Kidney (tissue), 14 donors: ENCODE results near the gene PTPRK. TPM values are rescaled to one million over a fixed set of nuclear protein-coding genes. Genes with fewer than 3 reads are reported as not detected.

Experiments used
- DNase-seq, 5 donors: peaks; one replicate each; pipeline ENCODE4 v3.0.0-alpha.2; 2013 to 2020
- FAIRE-seq: peaks from 2 replicates; lab custom pipeline; 2012; peaks lifted over from hg19 to GRCh38; lab: Jason Lieb, UNC
- H3K27ac ChIP-seq, 2 donors: one replicate each; pipeline ENCODE4 v1.7.0; 2013; ENCODE audit warnings: low read depth in 2 of 2, low read length in 2 of 2, inconsistent platforms in 1 of 2
- H3K27me3 ChIP-seq: one replicate; pipeline ENCODE4 v1.7.1; 2013; ENCODE audit warnings: low read length, inconsistent platforms; ENCODE audit not compliant: control insufficient read depth, insufficient read depth
- H3K36me3 ChIP-seq, 3 donors: one replicate each; pipeline versions ENCODE4 v1.7.0 to v1.7.1; 2013; ENCODE audit warnings: low read length in 3 of 3, control low read depth in 1 of 3, inconsistent platforms in 1 of 3; ENCODE audit not compliant: insufficient read depth in 3 of 3, control insufficient read depth in 2 of 3
- H3K4me1 ChIP-seq, 3 donors: one replicate each; pipeline versions ENCODE4 v1.7.0 to v1.7.1; 2013; ENCODE audit warnings: low read length in 3 of 3, inconsistent platforms in 1 of 3, low read depth in 1 of 3; ENCODE audit not compliant: control insufficient read depth in 2 of 3, insufficient read depth in 2 of 3
- H3K4me3 ChIP-seq, 3 donors: one replicate each; pipeline versions ENCODE4 v1.7.0 to v1.8.1; 2013; ENCODE audit warnings: low read length in 3 of 3, control low read depth in 1 of 3, inconsistent platforms in 1 of 3
- H3K9ac ChIP-seq, 3 donors: one replicate each; pipeline versions ENCODE4 v1.7.0 to v1.7.1; 2013; ENCODE audit warnings: low read length in 3 of 3, control low read depth in 1 of 3, inconsistent platforms in 1 of 3
- H3K9me3 ChIP-seq, 3 donors: one replicate each; pipeline versions ENCODE4 v1.7.0 to v1.7.1; 2013; ENCODE audit warnings: low read length in 3 of 3, control low read depth in 1 of 3, inconsistent platforms in 1 of 3; ENCODE audit not compliant: control insufficient read depth in 2 of 3, insufficient read depth in 1 of 3
- CTCF ChIP-seq: IDR thresholded peaks from 3 replicates; pipeline ENCODE4 v1.5.1; 2012; ENCODE audit warnings: mild to moderate bottlenecking, moderate library complexity, borderline replicate concordance; ENCODE audit not compliant: insufficient read depth; ENCODE audit errors: extremely low read depth
- intact Hi-C: fragments of 100-400 bp; cut with DNase I; formaldehyde crosslinking; loops from one replicate; pipeline ENCODE4 v1.11.1; 2022
- polyA plus RNA-seq: library from polyadenylated mRNA; stranded (reverse); fragments of 350-450 nt; fragmentation: Illumina TruSeq; extraction: RNeasy Lipid Tissue Mini Kit (QIAGEN cat#74804); gene quantifications from one replicate; pipeline ENCODE4 v1.2.3, GENCODE V29; 2014; ENCODE audit warnings: low read depth, low replicate concordance; ENCODE audit not compliant: insufficient read depth
- total RNA-seq: library from RNA; stranded (reverse); fragmentation: NEBNext Ultra II Directional; extraction: Animal tissue kit (Norgen Biotek cat#: 25700); gene quantifications from one replicate; pipeline ENCODE4 v1.2.1, GENCODE V29; 2021
- donor health status: control.
- donor health status: control.
- donor health status: control.
- donor health status: control.
- donor health status: control.
- donor health status: DM: yes; HTN: yes; CAD: no.
- donor health status: Normal renal cell carcinoma (clear cell type).

PTPRK gene
- total and polyA plus RNA-seq, 2 donors from 2014 or later = 9.2 to 72.8 TPM

GRCh38 chr6:127966616-127967015 is 553.8 kb downstream of the PTPRK start:
- Histone ChIP-seq H3K4me1 (no peaks in the 10 kb centered on the region), H3K9ac (no peak overlapping the region), H3K9me3 (no peaks in the 10 kb centered on the region), H3K27me3 (no peaks in the 10 kb centered on the region), H3K27ac (no peak overlapping the region), H3K36me3 (peaks cover 0 to 5% (median 2%) of the 10 kb centered on the region in 3 donors), H3K4me3 (no peak overlapping the region)
- FAIRE-seq (no peak), DNase-seq (no peak)
- intact Hi-C loops = no loop called here
- no peak for TF ChIP-seq CTCF

GRCh38 chr6:127963495-127963894 is 556.9 kb downstream of the PTPRK start:
- Histone ChIP-seq H3K36me3 (peaks cover 0 to 2% (median 0%) of the 10 kb centered on the region in 3 donors), H3K27ac (no peak overlapping the region), H3K9ac (no peak overlapping the region), H3K4me3 (no peak overlapping the region), H3K4me1 (no peaks in the 10 kb centered on the region), H3K9me3 (no peaks in the 10 kb centered on the region), H3K27me3 (no peaks in the 10 kb centered on the region)
- DNase-seq (no peak), FAIRE-seq (no peak)
- intact Hi-C loops = no loop called here
- TF ChIP-seq CTCF = no peak

GRCh38 chr6:127959869-127960268 is 560.5 kb downstream of the PTPRK start:
- no peak for DNase-seq
- no peak for TF ChIP-seq CTCF
- Histone ChIP-seq H3K4me1 (no peaks in the 10 kb centered on the region), H3K36me3 (no peaks in the 10 kb centered on the region), H3K27ac (no peak overlapping the region), H3K9ac (no peak overlapping the region), H3K4me3 (no peak overlapping the region), H3K9me3 (no peaks in the 10 kb centered on the region), H3K27me3 (no peaks in the 10 kb centered on the region)
- no peak for FAIRE-seq
- intact Hi-C loops = no loop called here

- intact Hi-C loops = no loop called here
- no peak overlapping the region for H3K27ac ChIP-seq
- DNase-seq (no peak), FAIRE-seq (no peak)
- H3K36me3 ChIP-seq = no peaks in the 10 kb centered on the region
- H3K4me1 ChIP-seq = no peaks in the 10 kb centered on the region
- no peaks in the 10 kb centered on the region for H3K27me3 ChIP-seq
- no peak overlapping the region for H3K4me3 ChIP-seq
- H3K9me3 ChIP-seq = no peaks in the 10 kb centered on the region
- H3K9ac ChIP-seq = no peak overlapping the region
- no peak for TF ChIP-seq CTCF
These were observed 563.4 kb downstream of the PTPRK start for GRCh38 chr6:127956956-127957355.
